NCI-H128 (cell line): ENCODE results near the gene ITPKB.
"Not testable (repeated sequence)": the region's sequence is repeated elsewhere in the genome, so short reads cannot be mapped to it uniquely, and the experiment has no call there.

Experiments used
- DNase-seq: peaks from one replicate; lab custom pipeline; 2025; ENCODE audit not compliant: unreplicated experiment; lab: John Stamatoyannopoulos, UW

The ITPKB gene

GRCh38 chr1:226761322-226761721 is 22.2 kb upstream of the ITPKB start:
- no peak for DNase-seq

- no peak for DNase-seq
Measured at GRCh38 chr1:226754793-226755533, 15.9 kb upstream of the ITPKB start.

- no peak for DNase-seq
Measured at GRCh38 chr1:226754097-226754496, 15.0 kb upstream of the ITPKB start.

DNA sequence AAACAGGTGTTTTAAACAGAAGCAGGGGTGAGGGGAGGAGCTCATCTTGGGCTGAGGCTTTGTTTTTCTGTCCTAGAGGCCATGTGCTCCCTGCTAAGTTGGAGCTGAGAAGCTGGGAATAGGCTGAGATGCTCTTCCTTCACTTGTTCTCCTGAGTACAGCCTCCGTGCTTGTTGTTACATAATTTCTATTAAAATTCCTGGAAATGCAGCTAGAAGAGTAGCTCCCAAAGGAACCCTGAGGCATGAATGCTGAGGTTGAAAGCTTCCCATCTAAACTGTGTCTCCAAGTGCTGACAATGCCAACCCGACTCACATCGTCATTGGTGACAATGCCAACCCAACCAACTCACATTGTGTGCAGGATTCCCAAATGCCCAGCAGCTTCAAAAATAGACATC is 12.6 kb upstream of the ITPKB start:
- no peak for DNase-seq

DNA sequence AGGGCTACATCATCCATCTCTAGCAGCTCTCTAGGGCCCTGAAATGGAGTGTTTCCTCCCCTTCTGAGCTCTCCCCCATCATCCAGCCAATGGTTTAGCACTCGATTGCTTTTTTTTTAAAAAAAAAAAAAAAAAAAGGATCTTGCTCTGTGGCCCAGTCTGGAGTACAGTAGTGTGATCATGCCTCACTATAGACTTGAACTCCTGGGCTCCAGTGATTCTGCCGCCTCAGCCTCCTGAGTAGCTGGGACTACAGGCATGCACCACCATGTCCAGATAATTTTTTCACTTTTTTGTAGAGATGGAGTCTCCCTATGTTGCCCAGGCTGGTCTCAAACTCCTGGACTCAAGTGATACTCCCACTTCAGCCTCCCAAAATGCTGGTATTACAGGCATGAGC is 12.1 kb upstream of the ITPKB start:
- DNase-seq = no peak

GRCh38 chr1:226749467-226749866 is 10.4 kb upstream of the ITPKB start:
- no peak for DNase-seq

DNA sequence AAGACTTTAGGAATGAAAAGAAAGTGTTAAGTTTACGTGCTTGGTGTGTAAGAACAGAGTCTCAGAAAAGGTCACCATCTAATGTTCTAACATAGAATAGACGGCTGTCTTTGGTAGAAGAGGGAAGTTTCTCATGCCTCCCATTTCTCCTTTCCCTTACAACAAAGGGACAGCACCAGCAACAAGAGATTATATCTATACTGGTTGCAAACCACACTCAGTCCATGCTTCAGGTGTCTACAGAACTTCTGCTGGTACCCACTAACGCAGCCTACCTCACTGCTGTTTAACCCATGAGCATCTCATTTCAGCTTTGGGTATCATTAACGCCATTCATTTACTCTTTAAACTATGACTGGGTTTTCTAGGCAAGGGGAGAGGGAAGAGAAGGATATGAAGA is 9.2 kb upstream of the ITPKB start:
- DNase-seq = no peak

- not testable (repeated sequence) for DNase-seq
Measured at GRCh38 chr1:226747519-226748263, 8.6 kb upstream of the ITPKB start.

DNA sequence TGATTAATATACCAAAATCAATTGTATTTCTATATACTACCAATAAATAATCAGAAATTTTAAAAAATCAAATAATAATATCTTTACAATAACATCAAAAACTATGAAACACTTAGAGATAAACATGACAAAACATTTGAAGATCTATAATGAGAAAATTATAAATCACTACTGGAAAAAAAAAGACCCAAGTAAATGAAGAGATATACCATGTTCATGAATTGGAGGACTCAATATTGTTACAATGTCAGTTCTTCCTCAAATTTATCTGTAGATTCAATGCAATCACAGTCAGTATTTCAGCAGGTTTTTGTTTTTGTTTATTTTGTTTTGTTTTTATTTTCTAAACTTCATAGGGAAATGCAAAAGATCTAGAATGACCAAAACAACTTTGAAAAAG is 4.2 kb upstream of the ITPKB start:
- DNase-seq = no peak

GRCh38 chr1:226741009-226741408 is 1.9 kb upstream of the ITPKB start:
- DNase-seq = no peak

DNA sequence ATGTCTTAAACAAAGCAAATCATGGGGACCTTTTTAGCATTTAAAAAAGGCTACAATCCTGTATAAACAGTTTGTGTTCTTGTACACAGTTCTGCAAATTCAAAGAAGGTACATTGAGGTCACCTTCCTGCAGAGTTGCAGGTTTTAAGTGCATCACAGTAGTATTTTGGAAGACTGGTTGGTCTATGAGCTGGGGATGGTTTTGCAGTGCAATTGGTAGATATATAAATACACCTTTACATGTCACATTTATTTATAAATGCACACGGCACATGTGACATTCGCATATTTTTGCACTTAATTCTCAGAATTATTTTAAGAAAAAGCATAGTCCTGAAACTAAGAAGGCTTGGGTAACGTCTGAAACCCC is 599 bp upstream of the ITPKB start:
- no peak for DNase-seq

GRCh38 chr1:226738421-226738994 is 574 bp downstream of the ITPKB start:
- no peak for DNase-seq

- no peak for DNase-seq
Measured at GRCh38 chr1:226737819-226738420, 1.2 kb downstream of the ITPKB start.

DNA sequence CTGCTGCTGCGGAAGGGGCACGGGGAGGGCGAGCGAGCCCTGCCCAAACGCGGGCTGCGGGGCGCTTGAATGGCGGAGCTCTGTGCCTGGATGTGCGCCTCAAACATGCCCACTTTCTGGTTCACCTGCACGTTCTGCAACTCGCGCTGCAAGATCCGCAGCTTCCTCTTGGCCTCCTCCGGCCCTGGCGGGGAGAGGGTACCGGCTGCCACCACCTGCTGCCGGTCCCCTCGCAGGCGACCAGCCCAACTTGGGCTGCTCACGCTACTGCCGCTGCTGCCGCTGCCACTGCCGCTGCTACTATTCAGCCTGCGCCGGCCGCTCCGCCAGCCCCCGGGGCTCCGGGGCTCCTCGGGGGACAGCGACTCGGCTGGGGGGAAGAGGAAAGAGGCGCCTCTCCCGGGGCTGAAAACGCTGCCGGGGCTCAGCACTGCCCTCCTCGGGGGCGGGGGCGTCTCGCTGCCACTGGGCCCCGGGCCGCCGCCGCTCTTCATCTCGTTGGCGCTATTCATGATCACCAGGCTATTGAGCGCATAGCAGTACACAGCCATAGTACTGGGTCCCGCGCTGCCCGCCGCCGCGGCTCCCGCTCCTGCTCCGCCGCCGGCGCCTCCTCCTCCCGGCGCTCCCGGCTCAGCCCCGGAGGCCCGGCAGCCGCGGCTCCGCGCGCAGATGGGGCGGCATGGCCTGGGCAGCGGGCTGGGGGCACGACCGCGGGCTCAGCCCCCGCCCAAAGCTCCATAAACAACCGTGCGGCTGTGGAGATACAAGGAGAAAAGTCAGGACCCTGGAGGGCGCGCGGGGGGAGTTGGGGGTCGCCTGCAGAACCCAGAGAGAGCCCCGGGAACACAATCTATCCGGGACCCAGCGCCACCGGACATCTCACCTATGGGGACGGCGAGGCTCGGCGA is 1.9 kb downstream of the ITPKB start:
- no peak for DNase-seq

DNA sequence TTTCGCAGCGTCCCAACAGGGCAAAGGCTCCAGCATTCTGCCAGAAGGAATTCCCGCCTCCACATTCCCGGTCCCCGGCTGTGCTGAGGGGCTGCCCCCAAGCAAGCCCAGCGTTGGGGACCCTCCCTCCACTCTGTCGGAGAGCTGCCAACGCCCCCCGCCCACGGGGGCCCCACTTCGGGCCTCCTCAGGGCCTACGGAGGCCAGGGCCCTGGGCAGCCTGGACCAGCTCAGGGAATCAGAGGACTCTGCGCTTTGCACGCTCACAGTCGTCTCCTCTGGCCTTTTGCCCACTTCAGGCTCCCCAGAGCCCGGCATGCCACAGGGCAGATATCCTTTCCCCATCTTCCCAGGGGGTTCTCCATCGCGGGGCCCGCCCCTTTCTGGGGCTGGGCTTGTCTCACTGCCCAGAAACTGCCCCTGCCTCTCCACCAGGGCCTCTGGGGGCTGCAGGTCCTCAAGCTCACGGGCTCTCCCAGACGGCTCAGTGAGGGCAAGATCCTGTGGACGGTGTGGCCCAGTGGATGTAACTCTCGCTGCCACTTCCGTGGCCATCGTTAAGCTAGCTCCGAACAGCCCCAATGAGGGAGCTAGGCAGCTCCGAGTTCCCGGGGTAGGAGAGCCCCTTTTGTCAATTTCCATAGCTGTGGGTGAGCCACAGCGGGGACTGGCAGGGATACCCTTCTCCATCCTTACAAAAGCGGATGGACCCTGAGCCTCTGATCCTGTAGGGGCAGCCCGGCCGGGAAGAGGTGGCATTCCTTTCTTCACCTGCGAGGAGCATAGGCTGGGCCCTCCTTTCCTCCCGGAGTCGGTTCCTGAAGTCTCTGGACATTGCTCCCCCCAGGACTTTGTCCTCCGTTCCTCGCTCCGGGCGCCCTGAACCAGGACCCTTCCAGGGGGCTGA is 2.8 kb downstream of the ITPKB start:
- DNase-seq = no peak

GRCh38 chr1:226735576-226735975 is 3.5 kb downstream of the ITPKB start:
- no peak for DNase-seq

GRCh38 chr1:226734611-226735153 is 4.4 kb downstream of the ITPKB start:
- DNase-seq = no peak

GRCh38 chr1:226733876-226734275 is 5.2 kb downstream of the ITPKB start:
- no peak for DNase-seq

GRCh38 chr1:226733304-226733703 is 5.8 kb downstream of the ITPKB start:
- no peak for DNase-seq

DNA sequence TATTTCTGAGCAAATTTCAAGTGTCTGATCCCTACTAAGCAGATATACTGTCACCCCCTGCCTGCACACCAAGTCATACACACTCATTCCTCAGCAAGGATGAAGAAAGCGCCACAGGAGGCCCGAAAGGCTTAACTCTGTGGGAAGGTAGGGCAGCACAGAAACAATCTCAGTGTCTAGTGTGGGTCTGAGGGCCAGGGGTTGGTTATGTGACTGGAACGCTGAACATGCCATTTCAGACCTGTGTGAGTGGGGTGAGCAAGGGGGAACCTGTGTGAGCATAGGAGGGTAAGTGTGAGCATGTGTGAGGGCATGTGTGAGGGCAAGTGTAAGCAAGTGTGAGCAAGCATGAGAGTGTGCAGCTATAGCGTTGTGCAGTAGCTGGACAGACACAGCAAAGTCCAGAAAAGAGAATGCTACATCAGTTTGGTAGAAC is 6.2 kb downstream of the ITPKB start:
- DNase-seq = no peak
